Measurements from ENCODE around the gene CORIN. TPM values are rescaled to one million over a fixed set of nuclear protein-coding genes. Genes with fewer than 3 reads are reported as not detected.

CORIN gene
- total RNA-seq, 1 donor from 2014 or later = 92.0 TPM

DNA sequence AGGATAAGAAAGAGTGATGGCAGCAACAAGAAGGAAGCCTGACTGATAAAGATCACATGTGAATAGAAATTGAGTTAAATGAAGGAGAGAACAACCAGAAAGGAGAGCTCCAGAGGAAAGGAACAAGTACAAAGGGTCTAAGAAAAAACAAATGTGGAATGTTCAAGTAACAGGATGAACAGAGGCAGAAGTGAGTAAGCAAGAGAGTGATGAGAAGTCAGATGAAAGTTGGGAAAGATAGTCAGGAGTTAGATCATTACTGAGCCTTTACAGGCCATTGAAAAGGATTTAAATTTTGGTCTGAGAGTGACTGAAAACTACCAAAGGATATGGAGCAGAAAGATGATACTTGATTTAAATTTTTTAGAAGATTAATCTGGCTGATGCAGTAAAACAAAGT, 38.4 kb upstream of the CORIN start:
- Histone ChIP-seq H3K4me1 (no peaks in the 10 kb centered on the region), H3K9me3 (replicated peaks) (peaks cover 15% of the 10 kb centered on the region), H3K27me3 (ENCODE audit: low read depth) (no peaks in the 10 kb centered on the region), H3K4me3 (no peak overlapping the region), H3K36me3 (peaks cover 92% of the 10 kb centered on the region), H3K27ac (replicated peaks) (no peak overlapping the region)
- intact Hi-C loops (cut with micrococcal nuclease) = no loop called here
- TF ChIP-seq, protein P1, sequence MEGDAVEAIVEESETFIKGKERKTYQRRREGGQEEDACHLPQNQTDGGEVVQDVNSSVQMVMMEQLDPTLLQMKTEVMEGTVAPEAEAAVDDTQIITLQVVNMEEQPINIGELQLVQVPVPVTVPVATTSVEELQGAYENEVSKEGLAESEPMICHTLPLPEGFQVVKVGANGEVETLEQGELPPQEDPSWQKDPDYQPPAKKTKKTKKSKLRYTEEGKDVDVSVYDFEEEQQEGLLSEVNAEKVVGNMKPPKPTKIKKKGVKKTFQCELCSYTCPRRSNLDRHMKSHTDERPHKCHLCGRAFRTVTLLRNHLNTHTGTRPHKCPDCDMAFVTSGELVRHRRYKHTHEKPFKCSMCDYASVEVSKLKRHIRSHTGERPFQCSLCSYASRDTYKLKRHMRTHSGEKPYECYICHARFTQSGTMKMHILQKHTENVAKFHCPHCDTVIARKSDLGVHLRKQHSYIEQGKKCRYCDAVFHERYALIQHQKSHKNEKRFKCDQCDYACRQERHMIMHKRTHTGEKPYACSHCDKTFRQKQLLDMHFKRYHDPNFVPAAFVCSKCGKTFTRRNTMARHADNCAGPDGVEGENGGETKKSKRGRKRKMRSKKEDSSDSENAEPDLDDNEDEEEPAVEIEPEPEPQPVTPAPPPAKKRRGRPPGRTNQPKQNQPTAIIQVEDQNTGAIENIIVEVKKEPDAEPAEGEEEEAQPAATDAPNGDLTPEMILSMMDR (IDR thresholded peaks at IDR 0.05; ENCODE audit: borderline replicate concordance) = no peak
- DNase-seq = no peak

DNA sequence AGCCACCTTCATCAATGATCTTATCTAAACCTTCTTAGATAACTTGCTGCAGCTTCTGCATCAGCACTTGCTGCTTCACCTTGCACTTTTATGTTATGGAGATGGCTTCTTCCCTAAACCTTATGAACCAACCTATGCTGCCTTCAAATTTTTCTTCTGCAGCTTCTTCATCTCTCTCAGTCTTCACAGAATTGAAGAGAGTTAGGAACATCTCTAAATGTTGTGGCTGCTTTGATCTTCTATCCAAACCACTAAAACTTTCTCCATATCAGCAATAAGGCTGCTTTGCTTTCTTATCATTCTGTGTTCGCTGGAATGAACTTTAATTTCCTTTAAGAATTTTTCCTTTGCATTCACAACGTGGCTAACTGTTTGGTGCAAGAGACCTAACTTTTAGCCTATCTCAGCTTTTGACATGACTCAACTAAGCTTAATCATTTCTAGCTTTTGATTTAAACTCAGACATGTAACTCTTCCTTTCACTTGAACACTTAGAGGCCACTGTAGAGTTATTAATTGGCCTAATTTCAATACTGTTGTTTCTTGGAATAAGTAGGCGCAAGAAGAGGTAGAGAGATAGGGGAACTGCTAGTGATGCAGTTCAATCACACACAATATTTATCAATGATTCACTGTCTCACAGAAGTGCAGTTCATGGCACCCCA, 36.1 kb upstream of the CORIN start:
- Histone ChIP-seq H3K27ac (replicated peaks) (no peak overlapping the region), H3K4me1 (no peaks in the 10 kb centered on the region), H3K9me3 (replicated peaks) (peaks cover 15% of the 10 kb centered on the region), H3K27me3 (ENCODE audit: low read depth) (no peaks in the 10 kb centered on the region), H3K4me3 (no peak overlapping the region), H3K36me3 (peaks cover 83% of the 10 kb centered on the region)
- TF ChIP-seq, protein P1 (IDR thresholded peaks at IDR 0.05; ENCODE audit: borderline replicate concordance) = no peak
- no peak for DNase-seq
- intact Hi-C loops (cut with micrococcal nuclease) = no loop called here

DNA sequence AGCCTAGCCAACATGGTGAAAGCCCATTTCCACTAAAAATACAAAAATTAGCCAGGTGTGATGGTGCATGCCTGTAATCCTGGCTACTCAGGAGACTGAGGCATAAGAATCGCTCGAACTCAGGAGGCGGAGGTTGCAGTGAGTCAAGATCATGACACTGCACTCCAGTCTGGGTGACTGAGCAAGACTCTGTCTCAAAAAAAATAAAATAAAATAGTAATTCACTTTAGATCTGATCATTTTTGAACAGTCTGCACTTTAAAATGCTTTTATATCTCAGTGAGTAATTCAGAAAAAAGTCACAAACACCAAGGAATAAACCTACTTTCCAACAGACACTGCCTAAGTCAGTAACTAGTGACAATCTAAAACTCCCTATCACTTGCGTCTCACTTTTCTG, 25.6 kb upstream of the CORIN start:
- no peak overlapping the region for H3K27ac ChIP-seq (replicated peaks)
- intact Hi-C loops (cut with micrococcal nuclease) = no loop called here
- H3K4me3 ChIP-seq = no peak overlapping the region
- peaks cover 20% of the 10 kb centered on the region for H3K36me3 ChIP-seq
- TF ChIP-seq, protein P1 (IDR thresholded peaks at IDR 0.05; ENCODE audit: borderline replicate concordance) = no peak
- H3K27me3 ChIP-seq (ENCODE audit: low read depth) = no peaks in the 10 kb centered on the region
- H3K9me3 ChIP-seq (replicated peaks) = no peaks in the 10 kb centered on the region
- no peak for DNase-seq
- no peaks in the 10 kb centered on the region for H3K4me1 ChIP-seq

DNA sequence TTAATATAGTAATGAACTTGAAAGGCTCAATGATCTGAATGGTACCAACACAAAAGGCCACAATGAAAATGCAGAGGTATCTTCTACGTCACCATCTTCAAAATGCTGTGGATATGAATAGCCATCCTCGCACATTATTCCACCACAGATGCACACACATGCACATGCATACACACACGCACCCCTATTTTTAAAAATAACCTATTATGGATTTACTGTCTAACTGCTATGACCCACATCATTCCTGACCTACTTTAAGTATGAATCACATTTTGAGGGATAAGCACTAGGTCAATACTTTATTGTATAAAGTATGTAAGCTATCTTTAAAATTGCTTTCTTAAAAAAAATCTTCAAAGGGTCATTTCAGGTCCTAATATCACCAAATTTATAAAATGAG, 24.4 kb upstream of the CORIN start:
- intact Hi-C loops (cut with micrococcal nuclease) = no loop called here

DNA sequence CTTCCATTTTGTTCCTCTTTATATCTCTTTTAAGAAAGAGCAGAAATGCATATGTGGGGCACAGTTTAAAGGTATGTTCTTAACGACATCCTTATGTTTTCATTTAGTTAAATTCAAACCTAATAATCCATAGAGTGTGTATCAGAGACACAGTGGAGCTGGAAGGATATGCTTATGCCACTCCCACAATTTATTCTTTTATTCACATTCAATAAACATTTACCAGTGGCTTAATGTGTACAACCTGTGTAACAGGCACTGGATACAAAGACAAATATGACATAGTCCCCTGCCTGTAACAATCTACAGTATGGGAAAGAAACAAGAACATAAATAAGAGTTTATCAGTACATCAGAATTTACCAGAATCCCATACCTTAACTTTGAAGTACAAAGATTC, 22.4 kb upstream of the CORIN start:
- H3K4me1 ChIP-seq = no peaks in the 10 kb centered on the region
- no peaks in the 10 kb centered on the region for H3K9me3 ChIP-seq (replicated peaks)
- TF ChIP-seq, protein P1 (IDR thresholded peaks at IDR 0.05; ENCODE audit: borderline replicate concordance) = no peak
- intact Hi-C loops (cut with micrococcal nuclease) = no loop called here
- no peaks in the 10 kb centered on the region for H3K27me3 ChIP-seq (ENCODE audit: low read depth)
- peaks cover 6% of the 10 kb centered on the region for H3K36me3 ChIP-seq
- no peak overlapping the region for H3K27ac ChIP-seq (replicated peaks)
- DNase-seq = no peak
- no peak overlapping the region for H3K4me3 ChIP-seq

More for the DNA sequence above, 24.4 kb upstream of the CORIN start:
- Histone ChIP-seq H3K9me3 (replicated peaks) (no peaks in the 10 kb centered on the region), H3K27ac (replicated peaks) (no peak overlapping the region), H3K4me1 (no peaks in the 10 kb centered on the region), H3K27me3 (ENCODE audit: low read depth) (no peaks in the 10 kb centered on the region), H3K36me3 (peaks cover 9% of the 10 kb centered on the region), H3K4me3 (no peak overlapping the region)
- TF ChIP-seq, protein P1 (IDR thresholded peaks at IDR 0.05; ENCODE audit: borderline replicate concordance) = no peak
- no peak for DNase-seq
